GM18868 (cell line): ENCODE data around the gene PGS1.

Experiments
- ATAC-seq: cut with Tn5 transposase; IDR thresholded peaks from one replicate; pipeline ENCODE4 v1.9.1; 2021; ENCODE audit warnings: mild to moderate bottlenecking, moderate library complexity; ENCODE audit not compliant: unreplicated experiment

Gene PGS1

DNA sequence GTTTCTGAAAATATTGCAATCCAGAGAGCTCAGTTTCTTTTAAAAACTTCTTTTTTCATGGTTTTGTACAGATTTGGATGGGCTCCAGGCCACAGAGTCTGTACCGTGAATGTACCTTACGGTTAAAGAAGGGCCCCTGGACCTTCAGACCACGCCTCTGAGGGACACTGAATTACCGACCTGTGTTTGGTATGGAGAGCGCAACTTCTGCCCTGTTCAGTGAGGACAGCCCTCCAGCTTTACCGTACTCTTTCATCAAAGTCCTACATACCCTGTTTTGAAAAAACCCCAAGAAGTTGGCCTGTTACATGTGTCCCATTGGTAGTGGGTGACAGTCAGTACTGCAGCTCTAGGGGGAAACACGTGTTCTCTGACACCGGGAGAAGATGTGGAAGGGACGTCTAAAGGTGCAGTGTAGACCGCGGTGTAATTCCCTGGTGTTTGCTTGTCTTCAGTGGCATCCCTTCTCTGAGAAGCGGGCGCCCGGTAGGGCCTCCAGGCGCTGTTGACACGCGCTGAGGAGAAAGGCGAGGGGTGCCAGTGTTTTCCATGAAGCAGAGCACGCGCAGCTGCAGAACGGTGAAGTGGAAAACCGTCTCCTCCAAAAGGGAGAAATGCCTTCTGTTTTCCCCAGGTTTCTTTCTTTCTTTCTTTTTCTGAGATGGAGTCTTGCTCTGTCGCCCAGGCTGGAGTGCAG lies 6.2 kb downstream of the PGS1 start:
- no peak for ATAC-seq

DNA sequence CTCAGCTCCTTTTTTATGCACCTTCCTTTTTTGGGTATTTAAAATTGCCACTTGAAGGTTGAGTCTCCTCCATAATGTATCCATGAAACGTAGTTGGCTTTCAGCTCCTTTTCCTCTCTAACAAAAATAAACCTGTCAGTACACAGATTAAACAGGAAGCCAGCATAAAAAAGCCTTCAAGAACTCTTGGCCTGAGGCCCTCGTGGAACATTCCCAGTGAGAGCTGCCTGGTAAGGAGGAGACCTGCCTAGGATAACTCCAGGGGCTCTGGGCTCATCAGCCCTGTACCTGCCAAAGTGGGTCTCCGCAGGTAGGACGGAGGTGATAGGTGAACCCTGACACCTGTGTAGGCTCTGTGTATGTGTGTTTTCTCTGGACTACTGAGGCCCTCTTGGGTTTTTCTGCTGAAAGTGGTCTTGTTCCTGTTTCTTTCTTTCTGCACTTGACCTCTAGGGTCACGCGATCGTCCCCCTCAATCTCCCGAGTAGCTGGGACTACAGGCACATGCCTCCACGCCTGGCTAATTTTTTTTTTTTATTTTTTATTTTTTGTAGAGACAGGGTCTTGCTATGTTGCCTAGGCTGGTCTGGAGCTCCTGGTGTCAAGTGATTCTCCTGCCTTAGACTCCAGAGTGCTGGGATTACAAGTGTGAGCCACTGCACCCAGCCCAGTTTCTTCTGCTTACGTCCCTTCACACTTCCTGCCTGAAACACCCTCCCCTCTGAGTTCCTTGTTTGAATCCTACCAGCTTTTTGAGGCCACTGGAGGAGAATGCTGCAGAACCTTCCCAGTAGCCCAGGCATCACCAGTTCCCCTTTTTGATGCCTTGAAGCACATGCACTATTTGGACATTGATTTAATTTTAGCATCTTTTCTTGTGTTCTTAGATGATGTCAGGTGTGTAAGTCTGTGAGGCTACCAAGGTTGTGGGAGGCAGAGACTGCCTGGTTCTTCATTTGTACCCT lies 9.8 kb downstream of the PGS1 start:
- no peak for ATAC-seq

DNA sequence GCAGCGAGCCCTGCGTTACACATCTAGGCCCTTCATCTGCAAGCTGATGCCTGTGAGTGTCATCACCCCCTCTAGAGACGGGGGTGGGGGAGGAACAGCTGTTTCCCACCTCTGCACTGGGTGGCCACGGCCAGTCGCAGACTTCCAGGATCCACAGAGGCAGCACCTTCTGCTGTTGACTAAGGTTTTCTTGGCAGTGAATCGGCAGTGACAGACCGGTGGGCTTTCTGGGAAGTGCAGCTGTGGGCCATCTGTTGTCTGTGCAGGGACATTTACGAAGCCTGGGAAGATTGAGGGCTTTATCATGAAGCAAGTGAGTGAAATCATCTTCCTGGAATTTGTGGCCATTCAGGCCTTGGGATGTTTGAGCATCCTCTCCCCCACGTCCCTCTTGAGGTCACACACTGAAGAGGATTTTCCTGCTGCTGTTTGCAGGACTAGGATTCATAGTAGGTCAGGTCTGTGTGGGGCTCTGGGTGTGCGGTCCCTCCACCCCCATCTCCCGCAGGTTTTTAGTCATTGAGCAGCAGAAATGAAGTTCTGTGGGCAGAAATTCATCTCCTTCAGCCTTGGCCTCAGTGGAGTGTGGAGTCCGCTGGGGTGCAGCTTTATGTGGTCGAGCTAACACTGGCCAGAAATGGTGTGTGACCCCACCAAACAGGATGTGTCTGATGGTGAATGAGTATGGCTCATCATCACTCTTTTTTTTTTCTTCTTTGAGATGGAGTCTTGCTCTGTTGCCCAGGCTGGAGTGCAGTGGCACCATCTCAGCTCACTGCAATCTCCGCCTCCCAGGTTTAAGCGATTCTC lies 12.0 kb downstream of the PGS1 start:
- no peak for ATAC-seq

DNA sequence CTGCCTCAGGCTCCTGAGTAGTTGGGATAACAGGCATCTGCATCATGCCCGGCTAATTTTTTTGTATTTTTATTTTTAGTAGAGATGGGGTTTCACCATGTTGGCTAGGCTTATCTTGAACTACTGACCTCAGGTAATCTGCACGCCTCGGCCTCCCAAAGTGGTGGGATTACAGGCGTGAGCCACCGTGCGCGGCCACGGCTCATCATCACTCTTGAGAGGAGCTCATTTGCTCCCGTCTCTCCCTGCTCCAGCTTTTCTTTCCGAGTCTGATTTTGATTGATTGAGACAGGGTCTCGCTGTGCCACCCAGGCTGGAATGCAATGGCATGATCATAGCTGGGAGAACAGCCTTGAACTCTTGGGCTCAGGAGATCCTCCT lies 12.6 kb downstream of the PGS1 start:
- no peak for ATAC-seq

DNA sequence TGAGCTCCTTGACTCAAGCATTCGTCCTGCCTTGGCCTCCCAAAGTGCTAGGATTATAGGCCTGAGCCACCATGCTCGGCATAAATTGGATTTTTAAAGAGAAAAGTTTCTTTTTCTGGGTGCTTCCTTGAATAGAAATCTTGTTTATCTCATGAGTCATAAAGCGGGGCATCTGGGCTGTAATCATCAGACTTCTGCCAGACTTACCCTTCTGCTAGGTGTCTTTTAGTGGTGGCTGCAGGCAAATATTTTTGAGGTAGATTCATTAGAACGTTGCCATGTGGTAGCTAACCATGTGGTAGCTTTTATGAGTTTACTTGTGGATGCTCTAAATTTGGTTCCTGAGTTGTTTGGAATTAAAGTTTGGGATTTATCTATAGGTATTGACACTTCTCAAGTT lies 13.4 kb downstream of the PGS1 start:
- no peak for ATAC-seq

DNA sequence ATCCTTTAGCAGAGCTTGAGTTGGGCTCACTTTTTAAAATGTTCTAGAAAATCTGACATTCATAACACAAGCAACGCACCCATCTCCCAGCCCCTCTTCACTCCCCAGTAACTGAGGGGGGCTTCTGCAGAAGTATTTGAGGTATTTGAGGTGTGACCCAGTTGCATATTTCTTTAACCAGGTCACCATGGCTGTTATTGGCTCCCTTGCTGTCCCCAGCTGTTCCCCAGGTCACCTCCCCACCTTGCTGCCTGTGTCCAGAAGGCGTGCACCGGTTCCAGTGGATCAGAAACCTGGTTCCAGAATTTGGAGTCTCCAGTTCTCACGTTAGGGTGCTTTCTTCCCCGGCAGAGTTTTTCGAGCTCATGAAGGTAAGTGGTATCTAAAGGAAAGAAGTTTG lies 13.8 kb downstream of the PGS1 start:
- ATAC-seq, result no peak

DNA sequence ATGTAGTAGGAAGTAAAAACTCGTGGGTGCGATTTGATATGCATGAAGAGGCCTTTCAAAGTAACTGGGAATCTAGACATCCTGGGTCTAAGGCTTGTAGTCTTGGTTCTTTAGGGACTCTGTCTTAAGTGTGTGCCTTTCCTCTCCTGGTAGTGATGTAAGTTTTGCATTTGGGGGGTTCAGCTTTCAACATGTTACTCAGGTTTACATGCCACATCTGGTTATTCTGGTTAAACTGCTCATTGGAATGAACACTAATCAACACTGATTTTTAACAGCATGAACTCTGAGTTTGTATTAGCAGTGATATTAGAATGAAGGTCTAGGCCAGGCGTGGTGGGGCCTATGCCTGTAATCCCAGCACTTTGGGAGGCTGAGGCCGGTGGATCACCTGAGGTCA lies 15.1 kb downstream of the PGS1 start:
- no peak for ATAC-seq

DNA sequence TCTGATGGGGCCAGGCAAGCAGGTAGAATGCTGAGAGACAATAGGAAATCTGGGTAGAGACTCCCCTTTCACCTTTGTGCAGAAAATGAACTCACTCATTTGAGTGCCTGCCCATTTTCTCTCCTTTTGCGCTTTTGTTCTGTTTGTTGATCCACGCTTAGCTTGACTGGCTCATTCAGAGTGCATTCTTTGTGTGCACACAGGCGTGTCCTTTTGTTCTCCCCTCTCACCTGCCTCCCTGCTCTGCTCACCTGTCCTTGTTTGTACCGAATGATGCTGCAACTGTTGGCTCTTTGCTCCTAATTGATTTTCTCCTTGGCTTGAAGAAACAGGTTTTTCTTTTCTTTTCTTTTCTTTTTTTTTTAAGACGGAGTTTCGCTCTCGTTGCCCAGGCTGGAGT lies 15.8 kb downstream of the PGS1 start:
- no peak for ATAC-seq

DNA sequence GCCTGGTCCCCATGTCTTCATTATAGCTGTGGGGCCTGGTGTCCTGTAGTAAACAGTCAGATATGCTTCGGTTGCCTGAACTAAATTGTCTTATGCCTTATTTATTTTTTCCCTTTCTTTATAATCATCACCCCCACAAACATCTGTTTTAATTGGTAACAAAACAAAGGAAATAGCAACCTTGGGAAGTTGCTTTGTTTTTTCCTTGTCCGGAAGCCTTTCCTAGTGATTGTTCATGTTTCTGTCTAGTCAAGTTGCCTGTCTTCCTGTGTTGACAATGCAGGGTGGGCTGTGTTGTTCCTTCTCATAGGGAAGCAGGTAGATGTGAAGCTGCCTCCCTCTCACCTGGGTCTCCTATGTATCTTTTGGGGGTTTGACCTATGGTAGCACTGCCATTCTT lies 16.7 kb downstream of the PGS1 start:
- no peak for ATAC-seq

DNA sequence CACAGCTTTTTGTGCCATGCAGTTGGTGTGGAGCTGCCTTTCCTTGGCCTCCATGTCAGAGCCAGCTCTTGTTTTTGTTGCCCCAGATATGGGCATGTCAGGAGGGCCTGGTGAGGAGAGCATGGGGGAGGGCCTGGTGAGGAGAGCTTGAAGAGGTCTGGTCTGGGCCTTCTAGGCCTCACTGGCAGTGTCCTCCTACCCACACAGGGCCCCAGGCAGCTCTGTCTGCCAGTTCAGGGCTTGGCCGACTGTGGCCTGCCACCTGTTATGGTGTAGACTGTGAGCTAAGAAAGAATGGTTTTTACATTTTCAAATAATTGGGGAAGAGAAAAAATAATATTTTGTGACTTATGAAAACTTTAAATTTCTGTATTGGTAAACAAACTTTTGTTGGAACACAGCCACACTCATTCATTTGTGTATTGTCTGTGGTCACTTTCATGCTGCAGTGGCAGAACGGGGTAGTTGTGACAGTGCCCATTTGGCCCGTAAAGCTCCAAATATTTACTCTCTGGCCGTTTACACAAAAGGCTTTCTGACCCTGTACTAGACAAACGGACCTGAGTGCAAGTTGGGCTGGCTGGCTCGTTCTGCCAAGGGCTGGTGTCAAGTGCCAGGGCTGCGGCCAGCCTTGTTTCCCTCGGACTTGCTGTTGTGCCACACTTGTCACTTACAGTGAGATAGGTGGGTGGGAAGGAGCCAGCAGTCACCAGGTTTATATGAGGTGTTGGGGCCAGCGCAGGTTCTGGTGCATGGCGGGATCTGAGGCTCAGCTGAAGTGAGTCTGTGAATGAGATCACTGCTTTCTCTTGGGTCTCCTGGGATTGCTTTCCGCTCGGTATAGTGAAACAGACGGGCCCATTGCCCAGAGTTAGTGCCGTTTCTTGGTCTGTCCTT lies 18.2 kb downstream of the PGS1 start:
- no peak for ATAC-seq

DNA sequence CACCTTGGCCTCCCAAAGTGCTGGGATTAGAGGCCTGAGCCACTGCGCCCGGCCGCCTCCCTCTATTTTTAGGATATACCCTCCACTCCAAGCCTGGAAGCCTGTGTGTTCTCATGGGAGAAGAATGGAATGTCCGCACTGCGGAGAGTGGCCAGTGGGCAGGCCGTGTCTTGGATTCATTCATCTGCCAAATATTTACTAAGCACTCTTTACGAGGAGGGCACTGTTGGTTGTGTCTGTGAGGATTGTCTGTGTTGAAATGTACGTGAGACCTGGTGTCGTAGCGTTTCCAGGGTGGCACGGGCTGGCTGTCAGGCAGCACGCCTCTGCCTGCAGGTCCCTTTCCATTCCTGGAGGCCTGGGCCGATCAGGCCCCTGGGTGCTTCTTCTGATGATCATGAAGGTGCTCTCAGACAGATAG lies 19.2 kb downstream of the PGS1 start:
- ATAC-seq, result no peak

DNA sequence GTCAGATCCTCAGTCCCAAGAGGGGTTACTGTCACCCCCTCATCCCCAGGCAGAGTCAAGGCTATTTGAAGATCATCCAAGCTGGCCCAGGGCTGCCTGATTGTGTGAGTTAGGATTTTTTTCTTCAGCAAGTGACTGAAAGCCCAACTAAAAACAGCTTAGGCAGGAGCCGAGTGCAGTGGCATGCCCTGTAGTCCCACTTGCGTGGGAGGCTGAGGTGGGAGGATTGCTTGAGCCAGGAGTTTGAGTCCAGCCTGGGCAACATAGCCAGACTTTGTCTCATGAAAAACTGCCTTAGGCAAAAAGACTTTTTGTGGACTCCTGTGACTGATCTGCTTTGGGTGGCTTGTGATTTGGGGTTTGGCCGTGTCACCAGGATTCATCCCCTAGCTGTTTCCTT lies 19.9 kb downstream of the PGS1 start:
- ATAC-seq, result no peak

DNA sequence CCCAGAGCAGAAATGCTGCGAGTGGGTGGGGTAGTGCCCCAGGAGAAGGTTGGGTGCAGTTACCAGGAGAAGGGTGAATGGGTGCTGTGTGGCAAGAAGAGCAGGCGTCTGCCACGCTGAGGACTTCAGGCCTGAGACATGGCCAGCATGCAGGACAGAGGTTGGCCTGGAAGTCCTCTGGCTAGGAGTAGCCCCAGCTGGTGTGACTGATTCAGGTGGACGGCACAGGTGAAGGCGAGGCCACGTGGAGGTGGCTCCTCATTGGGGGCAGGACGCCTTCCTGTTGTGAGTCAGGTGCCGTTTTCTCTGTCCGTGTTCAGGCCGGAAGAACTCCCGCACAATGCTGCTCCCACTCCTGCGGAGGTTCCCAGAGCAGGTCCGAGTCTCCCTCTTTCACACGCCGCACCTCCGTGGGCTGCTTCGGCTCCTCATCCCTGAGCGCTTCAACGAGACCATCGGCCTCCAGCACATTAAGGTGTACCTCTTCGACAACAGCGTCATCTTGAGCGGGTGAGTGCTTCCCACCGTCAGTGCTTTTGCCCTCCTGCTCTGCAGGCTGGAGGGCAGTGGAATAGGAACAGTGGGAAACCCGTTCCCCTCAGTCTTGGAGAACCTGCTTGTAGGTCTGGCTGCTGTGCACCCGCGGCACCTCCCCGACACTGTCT lies 20.7 kb downstream of the PGS1 start:
- ATAC-seq, result no peak

DNA sequence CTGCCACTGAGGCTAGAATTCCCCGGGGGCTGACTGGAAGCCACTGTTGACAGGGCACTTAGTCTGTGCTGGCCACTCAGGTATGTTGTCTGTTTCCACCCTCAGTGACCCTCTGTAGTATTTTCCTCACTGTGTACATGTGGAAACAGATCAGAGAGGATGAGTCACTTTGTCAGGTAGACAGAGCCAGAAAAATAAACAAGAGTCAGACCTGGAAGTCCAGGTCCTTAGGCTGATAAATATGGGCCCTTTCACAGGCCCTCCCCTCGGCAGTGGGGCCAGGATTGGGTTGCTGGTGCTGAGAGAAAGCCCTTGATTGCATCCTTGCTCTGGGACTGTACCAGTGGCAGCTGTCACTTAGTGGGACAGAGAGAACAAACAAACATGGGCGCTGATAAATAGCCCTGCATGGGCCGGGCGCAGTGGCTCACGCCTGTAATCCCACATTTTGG lies 21.3 kb downstream of the PGS1 start:
- no peak for ATAC-seq

DNA sequence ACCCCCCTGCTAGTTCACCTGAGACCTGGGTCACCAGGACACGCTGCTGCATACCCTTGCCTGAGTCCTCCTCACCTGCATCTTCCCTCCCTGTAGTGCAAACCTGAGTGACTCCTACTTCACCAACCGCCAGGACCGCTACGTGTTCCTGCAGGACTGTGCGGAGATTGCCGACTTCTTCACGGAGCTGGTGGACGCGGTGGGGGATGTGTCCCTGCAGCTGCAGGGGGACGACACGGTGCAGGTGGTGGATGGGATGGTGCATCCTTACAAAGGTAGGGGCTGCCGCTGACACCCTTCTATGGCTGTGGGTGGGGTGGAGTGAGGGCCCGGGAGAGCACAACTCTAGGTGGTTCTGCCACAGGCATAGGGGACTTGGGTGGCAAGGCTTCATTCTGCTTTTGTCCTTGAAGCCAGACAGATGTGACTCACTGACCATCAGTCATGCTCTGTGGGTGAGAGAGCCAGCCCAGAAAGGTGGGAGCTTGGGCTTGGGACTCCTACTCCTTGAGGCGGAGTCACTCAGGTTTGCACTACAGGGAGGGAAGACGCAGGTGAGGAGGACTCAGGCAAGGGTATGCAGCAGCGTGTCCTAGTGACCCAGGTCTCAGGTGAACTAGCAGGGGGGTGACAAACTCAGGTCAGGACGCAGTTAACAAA lies 22.3 kb downstream of the PGS1 start:
- ATAC-seq, result no peak

DNA sequence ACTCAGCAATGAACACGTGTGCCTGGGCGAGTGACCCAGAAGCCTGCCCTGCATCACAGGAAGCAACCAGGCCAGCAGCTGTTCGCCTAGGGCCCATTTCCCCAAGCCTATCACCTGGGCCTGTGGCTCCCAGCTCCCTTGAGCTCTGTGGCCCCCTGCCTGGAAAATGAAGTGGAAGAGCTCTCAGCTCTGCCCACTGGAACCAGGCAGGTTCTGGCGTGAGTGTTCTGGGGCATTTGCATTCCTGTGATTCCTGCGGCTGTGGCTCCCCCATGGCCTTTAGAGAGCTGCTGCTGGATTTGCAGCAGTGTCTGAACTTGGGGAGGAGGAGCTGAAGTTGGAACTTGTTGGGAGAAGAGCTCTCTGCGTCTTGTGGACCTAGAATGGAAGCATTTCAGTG lies 22.8 kb downstream of the PGS1 start:
- no peak for ATAC-seq

DNA sequence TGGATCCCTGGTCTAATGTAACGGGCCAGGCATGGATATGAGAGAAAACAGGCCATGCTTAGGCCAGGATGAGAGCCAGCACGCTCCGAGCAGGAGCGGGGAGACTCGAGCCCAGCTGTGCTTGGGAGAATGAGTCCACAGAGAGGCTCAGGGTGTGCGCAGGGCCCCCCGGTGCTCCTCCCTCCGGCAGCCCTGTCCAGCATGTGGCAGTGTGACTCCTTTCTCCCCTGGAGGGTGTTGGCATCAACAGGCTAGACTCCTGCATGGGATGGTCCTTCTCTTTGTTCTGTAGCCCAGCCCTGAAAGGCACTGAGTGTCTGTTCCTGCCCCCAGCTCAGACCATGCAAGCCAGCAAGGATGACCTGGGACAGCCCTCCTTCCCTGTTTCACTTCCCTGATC lies 23.4 kb downstream of the PGS1 start:
- no peak for ATAC-seq

DNA sequence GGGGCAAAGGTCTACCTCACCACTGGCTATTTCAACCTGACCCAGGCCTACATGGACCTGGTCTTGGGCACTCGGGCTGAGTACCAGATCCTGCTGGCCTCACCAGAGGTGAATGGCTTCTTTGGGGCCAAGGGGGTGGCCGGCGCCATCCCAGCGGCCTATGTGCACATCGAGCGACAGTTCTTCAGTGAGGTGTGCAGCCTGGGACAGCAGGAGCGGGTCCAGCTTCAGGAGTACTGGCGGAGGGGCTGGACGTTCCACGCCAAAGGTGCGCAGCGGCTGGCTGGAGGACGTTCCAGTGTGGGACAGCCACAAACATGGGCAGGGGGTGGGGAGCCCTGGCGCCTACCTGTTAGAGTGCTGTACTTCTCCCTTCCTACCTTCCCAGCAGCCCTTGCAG lies 25.4 kb downstream of the PGS1 start:
- no peak for ATAC-seq

DNA sequence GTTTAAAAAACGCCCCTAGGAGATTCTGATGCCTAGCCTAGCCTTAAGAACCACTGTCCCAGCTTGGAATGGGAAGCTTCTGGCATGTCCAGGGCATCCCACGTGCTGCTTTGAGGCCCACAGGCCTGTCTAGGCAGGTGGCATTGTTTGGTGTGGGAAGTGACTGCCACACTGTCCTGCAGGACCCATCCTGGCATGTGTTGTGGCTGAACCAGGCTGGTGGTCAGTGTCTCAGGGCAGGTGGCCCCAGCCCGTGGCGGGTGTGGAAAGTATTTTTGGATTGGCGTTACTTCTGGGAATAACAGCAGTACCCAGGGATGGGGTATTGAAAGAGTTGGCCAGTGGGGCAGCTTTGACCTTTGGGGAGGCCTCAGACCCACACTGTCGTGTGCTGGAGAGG lies 27.9 kb downstream of the PGS1 start:
- ATAC-seq, result no peak
